IMR-90 (cell line): Measurements from ENCODE around the gene COL24A1. TPM values are rescaled to one million over a fixed set of nuclear protein-coding genes. Genes with fewer than 3 reads are reported as not detected.

Source experiments
- ATAC-seq: fragments of 200-7000 bp; cut with Tn5 transposase; 2 replicates; pipeline ENCODE4 v1.9.1; 2020; ENCODE audit warnings: low read depth, mild to moderate bottlenecking, moderate library complexity
- BruUV-seq: library from RNA; stranded (reverse); fragments of 400-500 nt; replicated peaks from 2 replicates; lab custom pipeline; 2021; lab: Mats Ljungman, UMichigan
- CTCF ChIA-PET: fragments of 300-600 bp; formaldehyde crosslinking; extraction: SDS; loops from one replicate; lab custom pipeline; 2021; ENCODE audit warnings: antibody characterized with exemption; lab: Yijun Ruan, JAX
- POLR2A ChIA-PET: fragments of 300-600 bp; sonication (Branson Sonifier 250); formaldehyde crosslinking; loops from one replicate; lab custom pipeline; 2022; ENCODE audit warnings: antibody characterized with exemption; ENCODE audit not compliant: unreplicated experiment; lab: Charles Lee
- DNase-seq: peaks from one replicate; pipeline ENCODE4 v3.0.0; 2013
- H2AFZ ChIP-seq: replicated peaks from 2 replicates; pipeline ENCODE3; 2013; ENCODE audit warnings: low read length, mild to moderate bottlenecking; ENCODE audit not compliant: poor library complexity
- H2AK5ac ChIP-seq: 2 replicates; pipeline ENCODE4 v1.6.1; 2013; ENCODE audit warnings: low read depth, low read length, inconsistent platforms
- H2AK9ac ChIP-seq: replicated peaks from 2 replicates; pipeline ENCODE3; 2013; ENCODE audit warnings: mild to moderate bottlenecking, low read depth, low read length, moderate library complexity; ENCODE audit not compliant: poor library complexity
- H2BK120ac ChIP-seq: 2 replicates; pipeline ENCODE4 v1.6.1; 2013; ENCODE audit warnings: low read depth, low read length, inconsistent platforms
- H2BK15ac ChIP-seq: 3 replicates; pipeline ENCODE4 v1.6.1; 2013; ENCODE audit warnings: low read depth, low read length, inconsistent platforms
- H2BK20ac ChIP-seq: 2 replicates; pipeline ENCODE4 v1.6.1; 2013; ENCODE audit warnings: low read depth, mild to moderate bottlenecking, inconsistent platforms, low read length, moderate library complexity
- H2BK5ac ChIP-seq: 2 replicates; pipeline ENCODE4 v1.6.1; 2013; ENCODE audit warnings: mild to moderate bottlenecking, low read depth, low read length, inconsistent platforms; ENCODE audit not compliant: poor library complexity, severe bottlenecking
- H3K14ac ChIP-seq: replicated peaks from 2 replicates; pipeline ENCODE4 v1.6.1; 2013; ENCODE audit warnings: low read depth, low read length, inconsistent platforms
- H3K18ac ChIP-seq: 2 replicates; pipeline ENCODE4 v1.6.1; 2013; ENCODE audit warnings: low read depth, low read length, control low read depth
- H3K23ac ChIP-seq: 2 replicates; pipeline ENCODE4 v1.6.1; 2013; ENCODE audit warnings: low read depth, low read length, inconsistent platforms
- H3K27ac ChIP-seq: 2 replicates; pipeline ENCODE4 v1.5.1; 2013; ENCODE audit warnings: mild to moderate bottlenecking, control low read depth, low read length; ENCODE audit not compliant: insufficient read depth
- H3K27me3 ChIP-seq: 2 replicates; pipeline ENCODE4 v1.6.1; 2013; ENCODE audit warnings: low read length; ENCODE audit not compliant: control insufficient read depth, insufficient read depth
- H3K36me3 ChIP-seq: 2 replicates; pipeline ENCODE4 v1.6.1; 2013; ENCODE audit warnings: low read length, mixed read lengths; ENCODE audit not compliant: control insufficient read depth, insufficient read depth
- H3K4ac ChIP-seq: 2 replicates; pipeline ENCODE4 v1.6.1; 2013; ENCODE audit warnings: low read depth, low read length, inconsistent platforms
- H3K4me1 ChIP-seq: 2 replicates; pipeline ENCODE4 v1.6.1; 2013; ENCODE audit warnings: low read length, mixed read lengths; ENCODE audit not compliant: control insufficient read depth, insufficient read depth
- H3K4me2 ChIP-seq: 2 replicates; pipeline ENCODE4 v1.6.1; 2013; ENCODE audit warnings: low read depth, mild to moderate bottlenecking, control low read depth, low read length, moderate library complexity
- H3K4me3 ChIP-seq: 2 replicates; pipeline ENCODE4 v1.5.1; 2013; ENCODE audit warnings: low read depth, mild to moderate bottlenecking, control low read depth, low read length, moderate library complexity; ENCODE audit not compliant: insufficient read depth
- H3K56ac ChIP-seq: 2 replicates; pipeline ENCODE4 v1.6.1; 2013; ENCODE audit warnings: low read length, inconsistent platforms; ENCODE audit not compliant: insufficient read depth; ENCODE audit errors: extremely low read depth
- H3K79me1 ChIP-seq, 2 experiments: 2 replicates each; pipeline ENCODE4 v1.6.1; 2013; ENCODE audit warnings: low read length in 2 of 2, inconsistent platforms in 1 of 2, low read depth in 1 of 2
- H3K9ac ChIP-seq: 2 replicates; pipeline ENCODE4 v1.6.1; 2013; ENCODE audit warnings: low read depth, low read length, control low read depth
- H3K9me1 ChIP-seq: 2 replicates; pipeline ENCODE4 v1.6.1; 2013; ENCODE audit warnings: low read length, inconsistent platforms; ENCODE audit not compliant: insufficient read depth
- H3K9me3 ChIP-seq: 2 replicates; pipeline ENCODE4 v1.6.1; 2013; ENCODE audit warnings: low read length; ENCODE audit not compliant: control insufficient read depth, insufficient read depth
- H4K20me1 ChIP-seq: 2 replicates; pipeline ENCODE4 v1.6.1; 2013; ENCODE audit warnings: low read length, inconsistent platforms; ENCODE audit not compliant: insufficient read depth
- H4K5ac ChIP-seq: 2 replicates; pipeline ENCODE4 v1.6.1; 2013; ENCODE audit warnings: mild to moderate bottlenecking, low read depth, low read length, control low read depth
- H4K8ac ChIP-seq, 2 experiments: 2 replicates each; pipeline ENCODE4 v1.6.1; 2013; ENCODE audit warnings: low read depth in 2 of 2, low read length in 2 of 2, control low read depth in 1 of 2, inconsistent platforms in 1 of 2
- H4K91ac ChIP-seq: 2 replicates; pipeline ENCODE4 v1.6.1; 2013; ENCODE audit warnings: low read depth, low read length, inconsistent platforms; ENCODE audit not compliant: insufficient read depth
- BHLHE40 ChIP-seq: fragments of 150-350 bp; IDR thresholded peaks from 2 replicates; pipeline ENCODE4 v1.6.1; 2016; ENCODE audit warnings: mild to moderate bottlenecking, low read depth, low read length
- CHD1 ChIP-seq: IDR thresholded peaks from 2 replicates; pipeline ENCODE4 v1.6.1; 2012; ENCODE audit warnings: low read depth, low read length, improper control_type of control experiment
- FOS ChIP-seq: fragments of 150-350 bp; IDR thresholded peaks from 2 replicates; pipeline ENCODE4 v1.6.1; 2016; ENCODE audit warnings: low read depth, low read length
- MAFK ChIP-seq: IDR thresholded peaks from 2 replicates; pipeline ENCODE4 v1.6.1; 2012; ENCODE audit warnings: low read depth, low read length, improper control_type of control experiment
- MAZ ChIP-seq: IDR thresholded peaks from 2 replicates; pipeline ENCODE4 v1.6.1; 2012; ENCODE audit warnings: low read depth, mild to moderate bottlenecking, low read length, improper control_type of control experiment, moderate library complexity, borderline replicate concordance
- NFE2L2 ChIP-seq: fragments of 150-350 bp; IDR thresholded peaks from 2 replicates; pipeline ENCODE4 v1.6.1; 2016; ENCODE audit warnings: low read depth, mild to moderate bottlenecking, low read length
- RAD21 ChIP-seq: IDR thresholded peaks from 2 replicates; pipeline ENCODE4 v1.6.1; 2012; ENCODE audit warnings: low read length, improper control_type of control experiment
- RCOR1 ChIP-seq: IDR thresholded peaks from 2 replicates; pipeline ENCODE4 v1.6.1; 2012; ENCODE audit warnings: mild to moderate bottlenecking, low read length, improper control_type of control experiment; ENCODE audit not compliant: insufficient replicate concordance
- SMC3 ChIP-seq: fragments of 150-350 bp; IDR thresholded peaks from 2 replicates; pipeline ENCODE4 v1.6.1; 2016; ENCODE audit warnings: low read depth, mild to moderate bottlenecking, antibody characterized with exemption, low read length, moderate library complexity
- WGBS, 2 experiments: methylation state at CpG; one replicate each; pipeline versions ENCODE4 v1.1.5 to v1.1.7; 2013; ENCODE audit warnings: missing lambda C conversion rate in 2 of 2; ENCODE audit not compliant: insufficient read length in 1 of 2; ENCODE audit errors: extremely low coverage in 2 of 2; 5-methylcytosine and 5-hydroxymethylcytosine counted together
- dilution Hi-C: fragments of 300-500 bp; cut with HindIII; formaldehyde crosslinking; loops from one replicate; pipeline ENCODE4 v1.14.3; 2018; ENCODE audit warnings: low sequenced_read_pairs; ENCODE audit not compliant: unreplicated experiment
- in situ Hi-C: fragments of 300-500 bp; cut with MboI; formaldehyde crosslinking; loops from 3 replicates; pipeline ENCODE4 v1.14.3; 2019; ENCODE audit warnings: low sequenced_read_pairs, inconsistent platforms, mixed read lengths
- intact Hi-C: fragments of 100-400 bp; cut with micrococcal nuclease; formaldehyde crosslinking; loops from 2 replicates; pipeline ENCODE4 v1.10.0; 2022
- polyA plus RNA-seq, 3 experiments: library from polyadenylated mRNA; depleted of rRNA; stranded (reverse); fragments of >200 nt; gene quantifications; 2 replicates each; pipeline ENCODE4 v1.2.3, GENCODE V29; 2012; ENCODE audit warnings: low replicate concordance in 1 of 3
- total RNA-seq: library from RNA; depleted of rRNA; stranded (reverse); fragments of >200 nt; gene quantifications from 2 replicates; pipeline ENCODE4 v1.2.3, GENCODE V29; 2012
- TF ChIP-seq, protein P1 (sequence below): fragments of 150-350 bp; IDR thresholded peaks from 2 replicates; pipeline ENCODE4 v1.6.1; 2016; ENCODE audit warnings: low read depth, mild to moderate bottlenecking, low read length, moderate library complexity, borderline replicate concordance
- TF ChIP-seq, protein P2 (sequence below): conservative IDR thresholded peaks from 2 replicates; pipeline ENCODE4 v1.5.1; 2012; ENCODE audit warnings: mild to moderate bottlenecking, low read depth, low read length, improper control_type of control experiment
- TF ChIP-seq, protein P3 (sequence below): fragments of 150-350 bp; IDR thresholded peaks from 2 replicates; pipeline ENCODE4 v1.6.1; 2017; ENCODE audit warnings: mild to moderate bottlenecking, antibody characterized with exemption, low read length, low read depth

COL24A1 gene
- total and polyA plus RNA-seq, 2 of the 4 experiments (the other 2 are of a cell fraction) = 1.4 to 2.2 TPM

GRCh38 chr1:86089765-86090164, 66.8 kb downstream of the COL24A1 start:
- dilution Hi-C loops = no loop called here
- peaks cover 3% of the 10 kb centered on the region; the same call in 1 of the 2 replicates for H3K9me1 ChIP-seq
- H3K9ac ChIP-seq = no peak overlapping the region
- no peaks in the 10 kb centered on the region for H3K36me3 ChIP-seq
- no peak overlapping the region for H3K4me2 ChIP-seq
- H3K4ac ChIP-seq = no peak overlapping the region
- no peak overlapping the region for H2BK5ac ChIP-seq
- no peaks in the 10 kb centered on the region for H3K9me3 ChIP-seq
- no peak overlapping the region for H2BK120ac ChIP-seq
- no peak overlapping the region for H4K5ac ChIP-seq
- ATAC-seq (no peak), DNase-seq (no peak)
- H3K4me3 ChIP-seq = no peak overlapping the region
- no peak overlapping the region for H2AK5ac ChIP-seq
- no peak overlapping the region for H3K18ac ChIP-seq
- H4K91ac ChIP-seq = no peak overlapping the region
- H3K27me3 ChIP-seq = no peaks in the 10 kb centered on the region
- no peak overlapping the region for H4K8ac ChIP-seq
- no peak overlapping the region for H2BK20ac ChIP-seq
- no peaks in the 10 kb centered on the region for H3K79me1 ChIP-seq
- H2AK9ac ChIP-seq = no peak overlapping the region
- H3K23ac ChIP-seq = no peak overlapping the region
- peaks cover under 1% of the 10 kb centered on the region; the same call in 1 of the 2 replicates for H3K4me1 ChIP-seq
- ChIA-PET CTCF (no interaction called here), POLR2A (no interaction called here)
- WGBS, 2 experiments = 80% methylated on average over 1 of the region's 16 CpGs; no CpG with 5 or more reads in 1 of the 2 experiments
- H3K27ac ChIP-seq = no peak overlapping the region
- no TSS peak for BruUV-seq
- in situ Hi-C loops = no loop called here
- no peaks in the 10 kb centered on the region for H4K20me1 ChIP-seq
- H3K56ac ChIP-seq = no peak overlapping the region
- intact Hi-C loops = no loop called here
- TF ChIP-seq, protein P1, sequence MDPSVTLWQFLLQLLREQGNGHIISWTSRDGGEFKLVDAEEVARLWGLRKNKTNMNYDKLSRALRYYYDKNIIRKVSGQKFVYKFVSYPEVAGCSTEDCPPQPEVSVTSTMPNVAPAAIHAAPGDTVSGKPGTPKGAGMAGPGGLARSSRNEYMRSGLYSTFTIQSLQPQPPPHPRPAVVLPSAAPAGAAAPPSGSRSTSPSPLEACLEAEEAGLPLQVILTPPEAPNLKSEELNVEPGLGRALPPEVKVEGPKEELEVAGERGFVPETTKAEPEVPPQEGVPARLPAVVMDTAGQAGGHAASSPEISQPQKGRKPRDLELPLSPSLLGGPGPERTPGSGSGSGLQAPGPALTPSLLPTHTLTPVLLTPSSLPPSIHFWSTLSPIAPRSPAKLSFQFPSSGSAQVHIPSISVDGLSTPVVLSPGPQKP = no peak
- TF ChIP-seq SMC3 = no peak
- TF ChIP-seq, protein P2, sequence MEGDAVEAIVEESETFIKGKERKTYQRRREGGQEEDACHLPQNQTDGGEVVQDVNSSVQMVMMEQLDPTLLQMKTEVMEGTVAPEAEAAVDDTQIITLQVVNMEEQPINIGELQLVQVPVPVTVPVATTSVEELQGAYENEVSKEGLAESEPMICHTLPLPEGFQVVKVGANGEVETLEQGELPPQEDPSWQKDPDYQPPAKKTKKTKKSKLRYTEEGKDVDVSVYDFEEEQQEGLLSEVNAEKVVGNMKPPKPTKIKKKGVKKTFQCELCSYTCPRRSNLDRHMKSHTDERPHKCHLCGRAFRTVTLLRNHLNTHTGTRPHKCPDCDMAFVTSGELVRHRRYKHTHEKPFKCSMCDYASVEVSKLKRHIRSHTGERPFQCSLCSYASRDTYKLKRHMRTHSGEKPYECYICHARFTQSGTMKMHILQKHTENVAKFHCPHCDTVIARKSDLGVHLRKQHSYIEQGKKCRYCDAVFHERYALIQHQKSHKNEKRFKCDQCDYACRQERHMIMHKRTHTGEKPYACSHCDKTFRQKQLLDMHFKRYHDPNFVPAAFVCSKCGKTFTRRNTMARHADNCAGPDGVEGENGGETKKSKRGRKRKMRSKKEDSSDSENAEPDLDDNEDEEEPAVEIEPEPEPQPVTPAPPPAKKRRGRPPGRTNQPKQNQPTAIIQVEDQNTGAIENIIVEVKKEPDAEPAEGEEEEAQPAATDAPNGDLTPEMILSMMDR = no peak
- TF ChIP-seq NFE2L2 = no peak
- no peak for TF ChIP-seq RAD21
- TF ChIP-seq BHLHE40 = no peak
- TF ChIP-seq MAFK = no peak
- TF ChIP-seq RCOR1 = no peak
- no peak for TF ChIP-seq CHD1
- TF ChIP-seq, protein P3, sequence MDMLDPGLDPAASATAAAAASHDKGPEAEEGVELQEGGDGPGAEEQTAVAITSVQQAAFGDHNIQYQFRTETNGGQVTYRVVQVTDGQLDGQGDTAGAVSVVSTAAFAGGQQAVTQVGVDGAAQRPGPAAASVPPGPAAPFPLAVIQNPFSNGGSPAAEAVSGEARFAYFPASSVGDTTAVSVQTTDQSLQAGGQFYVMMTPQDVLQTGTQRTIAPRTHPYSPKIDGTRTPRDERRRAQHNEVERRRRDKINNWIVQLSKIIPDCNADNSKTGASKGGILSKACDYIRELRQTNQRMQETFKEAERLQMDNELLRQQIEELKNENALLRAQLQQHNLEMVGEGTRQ = no peak
- no peak for TF ChIP-seq FOS
- TF ChIP-seq MAZ = no peak
- no peak overlapping the region for H2AFZ ChIP-seq
- H3K14ac ChIP-seq = no peak overlapping the region
- no peak overlapping the region for H2BK15ac ChIP-seq
